Stimulated activated CD4-positive, alpha-beta T cell treated with anti-CD3 and anti-CD28 coated beads, TNF-alpha, amount 100 ng/mL, for 1 hour (primary cell): Measurements from ENCODE around the gene RPS16.
A peak's percentile ranks its signal among the peaks of the same experiment; 100 is the strongest.

Experiments used
- DNase-seq, 3 donors: peaks; one replicate each; pipeline ENCODE4 v3.0.0-alpha.2; 2020; ENCODE audit warnings: low read depth in 3 of 3, low spot score in 1 of 3

Gene RPS16

DNA sequence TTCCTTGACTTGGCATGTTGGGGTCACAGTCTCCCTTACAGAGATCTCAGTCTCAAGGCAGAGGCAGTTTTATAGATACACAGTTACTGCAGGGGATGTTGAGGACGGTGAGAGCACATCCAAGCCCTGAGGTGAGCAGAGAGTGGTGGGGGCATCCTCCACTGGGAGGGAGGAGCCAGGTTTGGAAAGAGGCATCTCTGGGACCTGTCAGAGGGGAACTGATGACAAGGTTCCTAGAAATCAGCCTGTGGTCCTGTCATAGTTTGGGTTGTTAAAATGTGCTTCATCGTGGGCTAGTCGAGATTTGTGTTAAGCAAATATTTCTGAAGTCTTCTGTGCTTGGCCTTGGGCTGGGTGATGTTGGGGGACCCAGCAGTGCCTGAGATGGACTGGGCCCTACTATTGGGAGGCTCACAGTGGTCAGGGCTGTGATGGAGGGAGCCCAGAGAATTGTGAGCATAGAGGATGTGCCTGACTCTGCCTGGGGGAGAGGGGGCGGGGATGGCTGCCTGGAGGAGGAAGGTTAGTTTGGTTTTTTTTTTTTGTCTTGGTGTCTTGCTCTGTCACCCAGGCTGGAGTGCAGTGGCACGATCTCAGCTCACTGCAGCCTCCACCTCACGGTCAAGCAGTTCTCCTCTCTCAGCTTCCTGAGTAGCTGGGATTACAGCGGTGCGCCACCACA lies 13.5 kb upstream of the RPS16 start:
- no peak for DNase-seq

GRCh38 chr19:39448271-39448670 lies 12.5 kb upstream of the RPS16 start:
- DNase-seq: no peak

GRCh38 chr19:39446365-39447084 lies 10.8 kb upstream of the RPS16 start:
- DNase-seq: no peak

- DNase-seq: peak; percentile 87 to 96 (median 94)
These were observed 9.7 kb upstream of the RPS16 start, which contains the start of gene SUPT5H for GRCh38 chr19:39445196-39446111. Gene SUPT5H, plus strand, starts transcription at chr19:39445582. Its CDS starts 309 bp downstream, at chr19:39445891.

DNA sequence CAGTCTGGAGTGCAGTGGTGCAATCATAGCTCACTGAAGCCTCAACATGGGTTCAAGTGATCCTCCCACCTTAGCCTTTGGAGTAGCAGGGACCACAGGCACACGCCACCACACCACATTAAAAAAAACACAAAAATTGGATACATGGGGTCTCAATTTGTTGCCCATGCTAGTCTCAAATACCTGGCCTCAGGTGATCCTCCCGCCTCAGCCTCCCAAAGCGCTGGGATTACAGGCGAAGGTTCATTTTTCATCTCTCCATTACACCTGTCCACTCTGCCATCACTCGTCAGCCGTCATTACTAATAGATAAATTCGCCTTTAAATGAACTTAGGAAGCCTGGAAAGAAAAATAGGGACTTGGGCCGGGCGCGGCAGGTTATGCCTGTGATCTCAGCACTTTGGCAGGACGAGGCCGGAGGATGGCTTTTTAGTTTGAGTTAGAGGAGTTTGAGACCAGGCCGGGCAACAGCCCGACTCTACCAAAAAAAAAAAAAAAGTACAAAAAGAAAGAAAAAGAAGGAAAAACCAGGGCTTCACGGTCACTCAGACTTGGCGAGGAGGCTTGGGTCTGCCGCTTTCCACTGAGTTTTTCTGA lies 8.9 kb upstream of the RPS16 start:
- no peak for DNase-seq

- no peak for DNase-seq
These were observed 2.7 kb upstream of the RPS16 start for GRCh38 chr19:39438270-39438934.

DNA sequence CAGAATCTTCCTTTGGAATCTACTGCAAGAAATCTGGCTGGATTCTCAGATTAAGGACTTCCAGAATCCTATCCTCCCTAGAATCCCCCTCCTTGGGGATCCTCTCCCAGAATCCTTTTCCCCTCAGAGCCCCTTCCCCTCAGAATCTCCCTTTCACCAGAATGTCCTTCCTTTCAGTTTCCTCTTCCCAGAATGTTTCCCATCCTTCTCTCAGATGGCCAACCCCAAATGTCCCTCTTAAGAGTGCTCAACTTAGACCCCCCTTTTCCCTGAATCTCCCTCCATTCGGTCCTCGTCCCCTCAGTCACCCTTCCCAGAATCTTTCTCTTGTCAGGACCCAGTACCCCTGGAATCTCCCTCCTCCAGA lies 584 bp upstream of the RPS16 start:
- DNase-seq: no peak

DNA sequence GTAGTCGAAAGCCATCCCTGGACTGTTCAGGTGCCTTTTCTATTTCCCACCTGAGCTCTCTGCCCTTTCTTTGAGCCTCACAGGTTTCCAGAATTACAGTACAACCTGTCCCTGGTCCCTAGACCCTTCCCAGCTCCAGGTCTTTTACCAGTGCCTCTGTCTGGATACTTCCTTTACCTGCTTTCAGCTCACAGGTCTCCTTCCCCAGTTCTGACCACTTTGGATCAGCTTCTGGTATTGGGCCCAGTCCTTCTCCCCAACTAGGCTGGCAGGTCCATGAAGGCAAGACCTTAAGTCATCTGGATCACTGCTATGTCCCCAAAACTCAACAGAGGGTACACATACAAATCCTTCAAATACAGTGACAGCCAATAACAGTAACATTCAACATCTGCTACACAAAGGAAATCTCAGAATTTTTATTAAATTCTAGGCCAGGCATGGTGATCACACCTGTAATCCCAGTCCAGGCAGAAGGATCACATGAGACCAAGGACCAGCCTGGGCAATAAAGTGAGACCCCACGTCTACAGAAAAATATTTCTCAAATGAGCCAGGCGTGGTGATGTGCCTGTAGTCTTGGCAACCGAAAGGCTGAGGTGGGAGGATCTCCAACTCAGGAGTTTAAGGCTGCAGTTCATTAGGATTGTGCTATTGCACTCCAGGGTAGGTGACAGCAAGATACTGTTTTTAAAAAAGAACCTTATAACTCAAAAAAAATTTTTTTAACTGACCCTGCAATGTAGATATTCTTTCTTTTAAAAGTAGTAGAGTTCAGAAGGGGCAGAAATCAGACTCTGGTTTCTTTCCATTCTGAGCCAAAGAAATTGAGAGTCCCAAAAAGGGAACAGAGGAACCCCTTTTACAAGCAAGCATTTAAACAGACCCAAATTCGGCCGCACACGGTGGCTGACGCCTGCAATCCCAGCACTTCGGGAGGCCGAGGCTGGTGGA lies 1.3 kb downstream of the RPS16 start:
- DNase-seq: no peak

GRCh38 chr19:39433480-39434079 lies 2.2 kb downstream of the RPS16 start:
- DNase-seq: no peak

DNA sequence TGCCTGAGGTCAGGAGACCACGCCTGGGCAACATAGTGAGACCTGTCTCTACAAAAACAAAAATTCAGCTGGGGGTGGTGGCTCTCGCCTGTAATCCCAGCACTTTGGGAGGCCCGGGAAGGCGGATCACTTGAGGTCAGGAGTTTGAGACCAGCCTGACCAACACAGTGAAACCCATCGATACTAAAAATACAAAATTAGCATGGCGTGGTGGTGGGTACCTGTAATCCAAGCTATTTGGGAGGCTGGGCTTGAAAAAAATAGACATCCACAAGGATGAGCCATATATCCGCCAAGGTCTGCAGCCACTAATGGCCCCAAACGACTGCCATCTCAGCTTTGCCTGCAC lies 3.1 kb downstream of the RPS16 start:
- DNase-seq: no peak

GRCh38 chr19:39430675-39431593 lies 4.8 kb downstream of the RPS16 start:
- no peak for DNase-seq

- no peak for DNase-seq
These were observed 7.3 kb downstream of the RPS16 start for GRCh38 chr19:39428283-39429112.

DNA sequence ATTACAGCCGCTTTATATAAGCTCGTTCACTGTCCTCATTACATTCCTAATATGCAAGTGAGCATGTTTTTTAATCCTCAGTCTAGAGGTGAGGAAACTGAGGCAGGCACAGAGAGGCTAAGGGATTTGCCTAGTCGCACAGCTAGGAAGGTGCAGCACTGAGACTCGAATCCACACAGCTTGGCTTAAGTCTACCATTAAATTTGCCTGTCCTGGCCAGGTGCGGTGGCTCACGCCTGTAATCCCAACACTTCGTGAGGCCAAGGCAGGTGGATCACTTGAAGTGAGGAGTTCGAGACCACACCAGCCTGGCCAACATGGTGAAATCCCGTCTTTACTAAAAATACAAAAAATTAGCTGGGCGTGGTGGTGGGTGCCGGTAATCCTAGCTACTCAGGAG lies 8.0 kb downstream of the RPS16 start:
- no peak for DNase-seq

DNA sequence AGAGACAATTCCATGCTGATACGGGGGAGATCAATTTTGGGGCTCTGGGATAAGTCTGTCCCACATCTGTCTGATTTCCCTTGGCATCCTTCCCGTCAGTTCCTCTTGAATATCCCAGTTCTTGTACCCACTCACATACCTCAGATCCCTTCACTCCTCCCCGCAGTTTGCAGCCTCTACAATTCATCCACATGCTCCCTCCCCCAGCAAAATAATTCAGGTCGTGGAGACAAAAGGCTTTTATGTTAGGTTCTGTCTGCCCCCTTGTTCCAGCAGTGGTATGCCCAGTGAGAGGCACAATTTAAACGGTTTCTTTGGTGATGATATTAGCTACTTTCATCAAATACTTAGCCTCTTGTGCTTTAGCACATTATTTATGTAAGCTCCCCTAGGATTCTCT lies 9.6 kb downstream of the RPS16 start:
- no peak for DNase-seq

GRCh38 chr19:39425744-39426143 lies 10.0 kb downstream of the RPS16 start:
- no peak for DNase-seq

- no peak for DNase-seq
These were observed 10.8 kb downstream of the RPS16 start for GRCh38 chr19:39424934-39425333.

GRCh38 chr19:39423258-39424086 lies 12.3 kb downstream of the RPS16 start:
- no peak for DNase-seq
